ENCODE data around the gene BCL2L13.

The BCL2L13 gene

DNA sequence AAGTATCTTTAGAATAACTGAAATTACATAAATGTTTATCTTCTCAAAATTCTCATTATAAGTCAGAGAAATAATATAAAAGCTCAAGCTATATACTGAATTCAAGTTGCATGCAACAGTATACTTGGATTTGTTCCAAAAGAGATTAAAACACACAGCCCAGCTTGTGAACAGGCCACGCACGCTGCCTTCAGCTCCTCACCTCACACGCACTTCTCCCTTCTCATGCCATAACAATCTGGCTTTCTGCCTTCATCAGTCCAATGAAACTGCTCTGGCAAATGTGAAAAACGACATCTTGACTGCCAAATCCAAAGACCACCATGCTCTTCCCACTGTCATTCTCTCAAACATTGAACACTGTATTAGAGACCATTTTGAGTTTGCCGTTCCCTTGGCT is 32.1 kb upstream of the BCL2L13 start:
- Histone ChIP-seq H3K9ac (ENCODE audit: low read length in 5 of 5) (no peak overlapping the region), H3K27me3 (ENCODE audit: control insufficient read depth in 5 of 5, insufficient read depth in 4 of 5, low read length in 5 of 5) (no peaks in the 10 kb centered on the region), H3K4me3 (ENCODE audit: low read depth in 1 of 5, low read length in 5 of 5) (no peak overlapping the region), H3K9me3 (ENCODE audit: control insufficient read depth in 5 of 5, low read length in 5 of 5) (no peaks in the 10 kb centered on the region), H3K4me1 (ENCODE audit: control insufficient read depth in 5 of 5, insufficient read depth in 5 of 5, low read length in 5 of 5) (peaks cover 0 to 5% (median 4%) of the 10 kb centered on the region in 5 donors), H3K27ac (ENCODE audit: low read depth, low read length) (no peak overlapping the region), H3K36me3 (ENCODE audit: control insufficient read depth in 5 of 5, insufficient read depth in 5 of 5, low read length in 5 of 5) (peaks cover 19 to 34% (median 26%) of the 10 kb centered on the region in 5 donors)

GRCh38 chr22:17607891-17608521 is 30.6 kb upstream of the BCL2L13 start:
- H3K27ac ChIP-seq (ENCODE audit: low read depth, low read length), result no peak overlapping the region

DNA sequence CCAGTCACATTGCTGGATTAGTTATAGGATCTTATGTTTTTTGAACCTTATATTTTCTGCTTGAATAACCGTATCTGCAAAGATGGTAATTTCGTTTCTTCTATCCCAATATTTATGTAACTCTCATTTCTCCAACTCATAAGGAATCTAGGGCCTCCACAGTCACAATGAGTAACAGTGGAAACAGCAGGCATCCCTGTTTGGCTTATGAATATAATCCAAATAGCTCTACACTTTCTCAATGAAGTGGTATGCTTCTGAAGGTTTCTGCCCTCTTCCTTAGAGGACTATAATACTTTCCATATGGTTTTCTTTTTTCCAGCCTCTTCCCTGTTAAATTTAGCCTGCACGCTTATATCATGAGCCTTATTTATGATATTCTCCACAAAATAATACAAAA is 26.5 kb upstream of the BCL2L13 start:
- Histone ChIP-seq H3K4me3 (ENCODE audit: low read depth in 1 of 5, low read length in 5 of 5) (no peak overlapping the region), H3K27me3 (ENCODE audit: control insufficient read depth in 5 of 5, insufficient read depth in 4 of 5, low read length in 5 of 5) (no peaks in the 10 kb centered on the region), H3K36me3 (ENCODE audit: control insufficient read depth in 5 of 5, insufficient read depth in 5 of 5, low read length in 5 of 5) (peaks cover 37 to 47% (median 46%) of the 10 kb centered on the region in 5 donors), H3K9me3 (ENCODE audit: control insufficient read depth in 5 of 5, low read length in 5 of 5) (no peaks in the 10 kb centered on the region), H3K27ac (ENCODE audit: low read depth, low read length) (no peak overlapping the region), H3K9ac (ENCODE audit: low read length in 5 of 5) (no peak overlapping the region), H3K4me1 (ENCODE audit: control insufficient read depth in 5 of 5, insufficient read depth in 5 of 5, low read length in 5 of 5) (no peaks in the 10 kb centered on the region)

More at GRCh38 chr22:17607891-17608521, 30.6 kb upstream of the BCL2L13 start:
- Histone ChIP-seq H3K9ac (ENCODE audit: low read length in 5 of 5) (no peak overlapping the region), H3K27me3 (ENCODE audit: control insufficient read depth in 5 of 5, insufficient read depth in 4 of 5, low read length in 5 of 5) (no peaks in the 10 kb centered on the region), H3K4me1 (ENCODE audit: control insufficient read depth in 5 of 5, insufficient read depth in 5 of 5, low read length in 5 of 5) (peaks cover 0 to 5% (median 4%) of the 10 kb centered on the region in 5 donors), H3K36me3 (ENCODE audit: control insufficient read depth in 5 of 5, insufficient read depth in 5 of 5, low read length in 5 of 5) (peaks cover 33 to 49% (median 40%) of the 10 kb centered on the region in 5 donors), H3K4me3 (ENCODE audit: low read depth in 1 of 5, low read length in 5 of 5) (no peak overlapping the region), H3K9me3 (ENCODE audit: control insufficient read depth in 5 of 5, low read length in 5 of 5) (no peaks in the 10 kb centered on the region)

GRCh38 chr22:17613280-17613679 is 25.3 kb upstream of the BCL2L13 start:
- no peaks in the 10 kb centered on the region for H3K9me3 ChIP-seq (ENCODE audit: control insufficient read depth in 5 of 5, low read length in 5 of 5)
- no peaks in the 10 kb centered on the region for H3K4me1 ChIP-seq (ENCODE audit: control insufficient read depth in 5 of 5, insufficient read depth in 5 of 5, low read length in 5 of 5)
- no peak overlapping the region for H3K27ac ChIP-seq (ENCODE audit: low read depth, low read length)
- H3K9ac ChIP-seq (ENCODE audit: low read length in 5 of 5), result no peak overlapping the region
- H3K27me3 ChIP-seq (ENCODE audit: control insufficient read depth in 5 of 5, insufficient read depth in 4 of 5, low read length in 5 of 5), result no peaks in the 10 kb centered on the region
- no peak overlapping the region for H3K4me3 ChIP-seq (ENCODE audit: low read depth in 1 of 5, low read length in 5 of 5)
- H3K36me3 ChIP-seq (ENCODE audit: control insufficient read depth in 5 of 5, insufficient read depth in 5 of 5, low read length in 5 of 5), result peaks cover 30 to 47% (median 39%) of the 10 kb centered on the region in 5 donors

- H3K4me3 ChIP-seq (ENCODE audit: low read depth in 1 of 5, low read length in 5 of 5), result peak overlapping the region; percentile 93 to 100 (median 99)
- H3K27ac ChIP-seq (ENCODE audit: low read depth, low read length), result peak overlapping the region; percentile 99
- peaks cover 0 to 26% (median 18%) of the 10 kb centered on the region in 5 donors for H3K4me1 ChIP-seq (ENCODE audit: control insufficient read depth in 5 of 5, insufficient read depth in 5 of 5, low read length in 5 of 5)
- no peaks in the 10 kb centered on the region for H3K9me3 ChIP-seq (ENCODE audit: control insufficient read depth in 5 of 5, low read length in 5 of 5)
- H3K9ac ChIP-seq (ENCODE audit: low read length in 5 of 5), result peak overlapping the region; percentile 93 to 100 (median 97)
- no peaks in the 10 kb centered on the region for H3K27me3 ChIP-seq (ENCODE audit: control insufficient read depth in 5 of 5, insufficient read depth in 4 of 5, low read length in 5 of 5)
- peaks cover 2 to 10% (median 2%) of the 10 kb centered on the region in 5 donors for H3K36me3 ChIP-seq (ENCODE audit: control insufficient read depth in 5 of 5, insufficient read depth in 5 of 5, low read length in 5 of 5)
Measured at GRCh38 chr22:17627961-17628405, 10.6 kb upstream of the BCL2L13 start.

GRCh38 chr22:17628406-17629172 is 10.0 kb upstream of the BCL2L13 start, which contains the start of gene ATP6V1E1:
Gene ATP6V1E1, minus strand, starts transcription at chr22:17628749. Its CDS starts 114 bp downstream, at chr22:17628635.
- Histone ChIP-seq H3K9me3 (ENCODE audit: control insufficient read depth in 5 of 5, low read length in 5 of 5) (no peaks in the 10 kb centered on the region), H3K27ac (ENCODE audit: low read depth, low read length) (peak within 1 kb of the TSS; percentile 99), H3K9ac (ENCODE audit: low read length in 5 of 5) (peak within 1 kb of the TSS; percentile 93 to 100 (median 97)), H3K36me3 (ENCODE audit: control insufficient read depth in 5 of 5, insufficient read depth in 5 of 5, low read length in 5 of 5) (peaks cover 0 to 7% (median 0%) of the 10 kb centered on the region in 5 donors), H3K4me3 (ENCODE audit: low read depth in 1 of 5, low read length in 5 of 5) (peak within 1 kb of the TSS; percentile 93 to 100 (median 99)), H3K27me3 (ENCODE audit: control insufficient read depth in 5 of 5, insufficient read depth in 4 of 5, low read length in 5 of 5) (no peaks in the 10 kb centered on the region), H3K4me1 (ENCODE audit: control insufficient read depth in 5 of 5, insufficient read depth in 5 of 5, low read length in 5 of 5) (peaks cover 0 to 26% (median 18%) of the 10 kb centered on the region in 5 donors)

GRCh38 chr22:17629173-17629489 is 9.4 kb upstream of the BCL2L13 start:
- Histone ChIP-seq H3K36me3 (ENCODE audit: control insufficient read depth in 5 of 5, insufficient read depth in 5 of 5, low read length in 5 of 5) (peaks cover 0 to 7% (median 0%) of the 10 kb centered on the region in 5 donors), H3K4me1 (ENCODE audit: control insufficient read depth in 5 of 5, insufficient read depth in 5 of 5, low read length in 5 of 5) (peaks cover 0 to 26% (median 18%) of the 10 kb centered on the region in 5 donors), H3K4me3 (ENCODE audit: low read depth in 1 of 5, low read length in 5 of 5) (peak overlapping the region; percentile 88 to 100 (median 99)), H3K9ac (ENCODE audit: low read length in 5 of 5) (peak overlapping the region; percentile 84 to 100 (median 93)), H3K27me3 (ENCODE audit: control insufficient read depth in 5 of 5, insufficient read depth in 4 of 5, low read length in 5 of 5) (no peaks in the 10 kb centered on the region), H3K27ac (ENCODE audit: low read depth, low read length) (peak overlapping the region; percentile 99), H3K9me3 (ENCODE audit: control insufficient read depth in 5 of 5, low read length in 5 of 5) (no peaks in the 10 kb centered on the region)

DNA sequence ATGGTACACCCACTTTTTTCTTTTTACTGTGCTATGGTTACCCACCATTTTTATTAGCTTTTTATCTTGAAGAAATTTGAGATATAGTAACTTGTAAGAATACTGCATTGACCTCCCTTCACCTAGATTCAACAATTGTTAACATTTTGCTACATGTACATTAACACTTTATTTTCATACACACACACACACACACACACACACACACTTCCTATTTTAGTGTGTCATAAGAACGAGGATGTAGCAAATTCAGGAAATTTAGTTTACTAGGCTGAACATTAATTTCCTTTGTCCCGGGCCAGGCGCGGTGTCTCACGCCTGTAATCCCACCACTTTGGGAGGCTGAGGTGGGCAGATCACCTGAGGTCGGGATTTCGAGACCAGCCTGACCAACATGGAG is 8.9 kb upstream of the BCL2L13 start:
- Histone ChIP-seq H3K4me1 (ENCODE audit: control insufficient read depth in 5 of 5, insufficient read depth in 5 of 5, low read length in 5 of 5) (peaks cover 0 to 26% (median 18%) of the 10 kb centered on the region in 5 donors), H3K36me3 (ENCODE audit: control insufficient read depth in 5 of 5, insufficient read depth in 5 of 5, low read length in 5 of 5) (peaks cover 0 to 3% (median 0%) of the 10 kb centered on the region in 5 donors), H3K27ac (ENCODE audit: low read depth, low read length) (peak overlapping the region; percentile 99), H3K9me3 (ENCODE audit: control insufficient read depth in 5 of 5, low read length in 5 of 5) (no peaks in the 10 kb centered on the region), H3K4me3 (ENCODE audit: low read depth in 1 of 5, low read length in 5 of 5) (no peak overlapping the region), H3K9ac (ENCODE audit: low read length in 5 of 5) (peak overlapping the region in 1 of 5 donors; percentile 100), H3K27me3 (ENCODE audit: control insufficient read depth in 5 of 5, insufficient read depth in 4 of 5, low read length in 5 of 5) (no peaks in the 10 kb centered on the region)

DNA sequence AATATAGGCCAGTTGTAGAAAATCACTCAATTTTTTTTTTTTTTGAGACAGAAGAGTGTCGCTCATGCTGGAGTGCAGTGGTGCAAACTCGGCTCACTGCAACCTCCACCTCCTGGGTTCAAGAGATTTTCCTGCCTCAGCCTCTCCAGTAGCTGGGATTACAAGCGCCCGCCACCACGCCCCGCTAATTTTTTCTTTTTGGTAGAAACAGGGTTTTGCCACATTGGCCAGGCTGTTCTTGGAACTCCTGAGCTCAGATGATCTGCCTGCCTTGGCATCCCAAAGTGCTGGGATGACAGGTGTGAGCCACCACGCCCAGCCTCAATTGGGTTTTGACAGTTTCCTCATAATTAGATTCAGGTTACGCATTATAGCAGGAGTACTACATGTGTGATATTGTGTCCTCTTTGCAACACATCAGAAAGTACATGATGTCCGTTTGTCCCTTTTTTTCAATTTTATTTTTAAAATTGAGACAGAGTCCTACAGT is 7.4 kb upstream of the BCL2L13 start:
- Histone ChIP-seq H3K4me3 (ENCODE audit: low read depth in 1 of 5, low read length in 5 of 5) (no peak overlapping the region), H3K9ac (ENCODE audit: low read length in 5 of 5) (no peak overlapping the region), H3K4me1 (ENCODE audit: control insufficient read depth in 5 of 5, insufficient read depth in 5 of 5, low read length in 5 of 5) (peaks cover 0 to 20% (median 18%) of the 10 kb centered on the region in 5 donors), H3K27me3 (ENCODE audit: control insufficient read depth in 5 of 5, insufficient read depth in 4 of 5, low read length in 5 of 5) (no peaks in the 10 kb centered on the region), H3K9me3 (ENCODE audit: control insufficient read depth in 5 of 5, low read length in 5 of 5) (no peaks in the 10 kb centered on the region), H3K36me3 (ENCODE audit: control insufficient read depth in 5 of 5, insufficient read depth in 5 of 5, low read length in 5 of 5) (no peaks in the 10 kb centered on the region), H3K27ac (ENCODE audit: low read depth, low read length) (no peak overlapping the region)
